Osteocyte (in vitro differentiated cells): ENCODE measurements around the gene SGCB. TPM values are rescaled to one million over a fixed set of nuclear protein-coding genes. Genes with fewer than 3 reads are reported as not detected.

Experiments used
- DNase-seq: peaks from one replicate; pipeline ENCODE4 v3.0.0; 2021; ENCODE audit warnings: mixed read lengths; ENCODE audit not compliant: unreplicated experiment; ENCODE audit errors: extremely low spot score
- H3K27ac Mint-ChIP-seq: one replicate; pipeline ENCODE4 v1.8.0; 2021; ENCODE audit warnings: mild to moderate bottlenecking, mixed read lengths; ENCODE audit not compliant: unreplicated experiment
- H3K27me3 Mint-ChIP-seq: one replicate; pipeline ENCODE4 v1.8.0; 2021; ENCODE audit warnings: mixed read lengths; ENCODE audit not compliant: unreplicated experiment
- H3K36me3 Mint-ChIP-seq: one replicate; pipeline ENCODE4 v1.8.0; 2021; ENCODE audit warnings: mixed read lengths; ENCODE audit not compliant: unreplicated experiment
- H3K4me1 Mint-ChIP-seq: one replicate; pipeline ENCODE4 v1.8.0; 2021; ENCODE audit warnings: mixed read lengths; ENCODE audit not compliant: unreplicated experiment
- H3K4me3 Mint-ChIP-seq: one replicate; pipeline ENCODE4 v1.8.0; 2021; ENCODE audit warnings: mild to moderate bottlenecking, moderate library complexity, mixed read lengths; ENCODE audit not compliant: unreplicated experiment
- H3K9me3 Mint-ChIP-seq: one replicate; pipeline ENCODE4 v1.8.0; 2021; ENCODE audit warnings: mixed read lengths; ENCODE audit not compliant: unreplicated experiment
- total RNA-seq: library from RNA; stranded (reverse); gene quantifications from 2 replicates; pipeline ENCODE4 v1.2.1, GENCODE V29; 2021
- TF ChIP-seq, protein P1 (sequence below): fragments of 200-600 bp; sonication (generic); IDR thresholded peaks from 2 replicates; pipeline ENCODE4 v1.5.0; 2021; ENCODE audit warnings: antibody characterized with exemption, mild to moderate bottlenecking, moderate library complexity

Gene SGCB
- total RNA-seq, 1 donor from 2014 or later: 86.5 TPM

DNA sequence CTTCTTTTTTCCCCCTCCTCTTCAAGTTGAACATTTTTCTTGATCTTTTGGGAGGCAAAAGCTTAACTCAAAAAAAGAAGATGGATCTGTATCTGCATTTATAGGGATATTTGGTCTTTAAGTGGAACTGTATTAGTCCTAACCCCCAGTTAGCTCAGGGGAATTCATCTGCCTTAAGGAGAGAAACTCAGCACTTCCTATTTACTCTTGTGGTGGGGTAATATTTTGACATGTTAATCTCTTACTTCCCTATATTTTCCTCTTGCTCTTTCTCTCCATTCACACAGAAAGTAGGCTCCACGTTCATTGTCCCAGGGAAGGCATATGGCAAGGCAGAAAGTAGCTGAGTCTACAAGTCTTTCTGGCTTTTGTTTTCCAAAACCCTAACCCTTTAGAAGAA lies 23.2 kb downstream of the SGCB start:
- no peak overlapping the region for H3K4me3 Mint-ChIP-seq
- peaks cover 35% of the 10 kb centered on the region for H3K36me3 Mint-ChIP-seq
- no peaks in the 10 kb centered on the region for H3K9me3 Mint-ChIP-seq
- H3K4me1 Mint-ChIP-seq: peaks cover under 1% of the 10 kb centered on the region
- no peaks in the 10 kb centered on the region for H3K27me3 Mint-ChIP-seq
- no peak for DNase-seq
- TF ChIP-seq, protein P1, sequence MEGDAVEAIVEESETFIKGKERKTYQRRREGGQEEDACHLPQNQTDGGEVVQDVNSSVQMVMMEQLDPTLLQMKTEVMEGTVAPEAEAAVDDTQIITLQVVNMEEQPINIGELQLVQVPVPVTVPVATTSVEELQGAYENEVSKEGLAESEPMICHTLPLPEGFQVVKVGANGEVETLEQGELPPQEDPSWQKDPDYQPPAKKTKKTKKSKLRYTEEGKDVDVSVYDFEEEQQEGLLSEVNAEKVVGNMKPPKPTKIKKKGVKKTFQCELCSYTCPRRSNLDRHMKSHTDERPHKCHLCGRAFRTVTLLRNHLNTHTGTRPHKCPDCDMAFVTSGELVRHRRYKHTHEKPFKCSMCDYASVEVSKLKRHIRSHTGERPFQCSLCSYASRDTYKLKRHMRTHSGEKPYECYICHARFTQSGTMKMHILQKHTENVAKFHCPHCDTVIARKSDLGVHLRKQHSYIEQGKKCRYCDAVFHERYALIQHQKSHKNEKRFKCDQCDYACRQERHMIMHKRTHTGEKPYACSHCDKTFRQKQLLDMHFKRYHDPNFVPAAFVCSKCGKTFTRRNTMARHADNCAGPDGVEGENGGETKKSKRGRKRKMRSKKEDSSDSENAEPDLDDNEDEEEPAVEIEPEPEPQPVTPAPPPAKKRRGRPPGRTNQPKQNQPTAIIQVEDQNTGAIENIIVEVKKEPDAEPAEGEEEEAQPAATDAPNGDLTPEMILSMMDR: no peak
- H3K27ac Mint-ChIP-seq: peak overlapping the region; percentile 29

DNA sequence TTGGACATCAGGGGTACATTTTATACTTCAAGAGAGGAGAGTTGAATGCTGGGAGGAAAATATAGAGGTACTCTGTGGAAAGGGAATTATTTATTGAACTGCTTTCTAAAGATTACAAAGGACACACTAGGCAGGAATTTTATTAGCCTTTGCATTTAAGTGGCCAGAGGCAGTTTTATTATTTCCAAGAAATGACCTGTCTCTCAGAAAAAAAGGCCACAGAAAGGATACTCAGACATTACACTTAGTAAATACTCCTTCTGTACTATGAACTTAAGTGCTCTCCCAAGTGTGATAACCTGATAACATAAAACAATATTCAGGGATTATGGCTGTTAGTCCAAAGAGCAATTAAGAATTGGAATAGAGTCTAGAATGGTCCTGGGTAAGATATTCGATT lies 25.4 kb downstream of the SGCB start:
- peaks cover 9% of the 10 kb centered on the region for H3K9me3 Mint-ChIP-seq
- TF ChIP-seq, protein P1: no peak
- no peak for DNase-seq
- no peak overlapping the region for H3K27ac Mint-ChIP-seq
- H3K36me3 Mint-ChIP-seq: peaks cover 43% of the 10 kb centered on the region
- H3K4me3 Mint-ChIP-seq: no peak overlapping the region
- no peaks in the 10 kb centered on the region for H3K27me3 Mint-ChIP-seq
- no peaks in the 10 kb centered on the region for H3K4me1 Mint-ChIP-seq

DNA sequence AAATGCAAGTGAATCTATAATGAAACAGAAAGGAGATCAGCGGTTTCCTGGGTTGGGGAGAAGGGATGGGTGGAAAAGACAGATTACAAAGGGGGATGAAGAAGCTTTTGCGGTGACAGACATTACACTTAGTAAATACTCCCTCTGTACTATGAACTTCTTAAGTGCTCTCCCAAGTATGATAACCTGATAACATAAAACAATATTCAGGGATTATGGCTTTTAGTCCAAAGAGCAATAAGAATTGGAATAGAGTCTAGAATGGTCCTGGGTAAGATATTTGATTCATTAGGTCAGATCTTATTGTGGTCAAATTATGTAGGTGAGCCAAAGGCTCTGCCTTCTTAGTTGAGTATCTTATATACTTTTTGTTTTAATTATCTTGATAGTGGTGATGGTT lies 27.1 kb downstream of the SGCB start:
- peaks cover 9% of the 10 kb centered on the region for H3K9me3 Mint-ChIP-seq
- no peaks in the 10 kb centered on the region for H3K4me1 Mint-ChIP-seq
- TF ChIP-seq, protein P1: no peak
- no peak for DNase-seq
- no peaks in the 10 kb centered on the region for H3K27me3 Mint-ChIP-seq
- no peak overlapping the region for H3K4me3 Mint-ChIP-seq
- H3K36me3 Mint-ChIP-seq: peaks cover 43% of the 10 kb centered on the region
- H3K27ac Mint-ChIP-seq: no peak overlapping the region

DNA sequence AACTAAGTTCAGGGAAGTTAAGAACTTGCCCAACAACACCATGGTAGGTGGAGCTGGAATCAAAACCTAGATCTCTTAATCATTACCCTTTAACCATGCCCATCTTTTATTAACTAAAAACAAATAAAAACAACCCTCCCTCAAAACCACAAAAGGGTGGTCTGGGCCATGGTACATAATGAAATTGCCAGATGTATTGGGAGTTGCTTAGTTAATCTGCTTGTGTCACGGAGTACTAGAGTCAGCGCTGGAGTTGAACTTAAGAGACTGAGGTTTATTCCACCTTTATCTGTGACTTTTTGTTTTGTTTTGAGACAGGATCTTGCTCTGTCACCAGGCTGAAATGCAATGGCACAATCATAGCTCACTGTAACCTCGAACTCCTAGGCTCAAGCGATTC lies 31.2 kb downstream of the SGCB start:
- no peaks in the 10 kb centered on the region for H3K4me1 Mint-ChIP-seq
- TF ChIP-seq, protein P1: no peak
- H3K27me3 Mint-ChIP-seq: no peaks in the 10 kb centered on the region
- peaks cover 34% of the 10 kb centered on the region for H3K36me3 Mint-ChIP-seq
- no peak for DNase-seq
- H3K9me3 Mint-ChIP-seq: peaks cover 9% of the 10 kb centered on the region
- H3K4me3 Mint-ChIP-seq: no peak overlapping the region
- H3K27ac Mint-ChIP-seq: no peak overlapping the region

DNA sequence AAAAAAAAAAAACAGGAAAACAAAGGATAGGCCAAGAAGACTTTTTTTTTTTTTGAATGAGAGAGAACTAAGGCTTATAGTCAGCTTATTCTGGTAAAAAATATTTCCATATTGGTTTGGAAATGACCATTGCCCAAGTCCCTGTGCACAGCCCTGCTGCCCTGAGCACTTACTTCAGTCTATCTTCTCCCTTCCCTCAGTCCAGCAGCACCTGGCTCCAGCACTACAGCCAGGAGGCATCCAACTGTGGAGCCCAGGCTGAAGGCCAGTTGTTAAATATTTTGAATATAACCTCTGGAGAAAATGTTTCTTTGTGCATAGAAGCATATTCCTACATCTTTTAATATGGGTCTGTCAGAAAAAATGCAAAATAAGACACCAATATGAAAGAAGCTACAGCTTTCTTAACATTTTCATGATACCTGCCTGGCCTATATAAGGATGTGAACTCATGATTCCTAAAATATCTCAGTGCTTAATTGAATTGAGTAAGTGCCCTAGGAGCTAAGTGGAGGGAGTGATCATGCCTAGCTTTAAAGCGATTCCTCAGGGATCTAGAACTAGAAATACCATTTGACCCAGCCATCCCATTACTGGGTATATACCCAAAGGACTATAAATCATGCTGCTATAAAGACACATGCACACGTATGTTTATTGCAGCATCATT lies 32.4 kb downstream of the SGCB start:
- Mint-ChIP-seq H3K4me3 (no peak overlapping the region), H3K27ac (no peak overlapping the region), H3K27me3 (no peaks in the 10 kb centered on the region), H3K9me3 (peaks cover 9% of the 10 kb centered on the region), H3K4me1 (no peaks in the 10 kb centered on the region), H3K36me3 (peaks cover 25% of the 10 kb centered on the region)
- no peak for DNase-seq
- TF ChIP-seq, protein P1: no peak
